Measurements from ENCODE around the gene PTPN6.

The PTPN6 gene

DNA sequence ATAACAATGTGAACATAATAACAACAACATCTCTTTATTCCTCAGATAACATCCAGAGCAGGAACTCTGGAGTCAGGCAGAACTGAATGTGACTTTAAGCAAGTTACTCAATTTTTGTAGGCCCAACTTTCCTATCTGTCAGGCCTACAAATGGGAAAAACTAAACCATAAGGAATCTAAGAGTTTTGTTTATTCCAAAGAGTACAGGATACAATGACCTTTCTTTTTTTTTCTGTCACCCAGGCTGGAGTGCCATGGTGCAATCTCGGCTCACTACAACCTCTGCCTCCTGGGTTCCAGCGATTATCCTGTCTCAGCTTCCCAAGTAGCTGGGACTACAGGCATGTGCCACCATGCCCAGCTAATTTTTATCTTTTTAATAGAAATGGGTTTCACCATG, 57.7 kb downstream of the PTPN6 start:
- no peak overlapping the region for H3K4me3 ChIP-seq (replicated peaks; ENCODE audit: insufficient read depth, low read length)
- H3K27ac ChIP-seq (replicated peaks), result no peak overlapping the region
- no peak for TF ChIP-seq SPI1 (IDR thresholded peaks at IDR 0.05; ENCODE audit: borderline replicate concordance, low read depth)
- no peak for TF ChIP-seq POLR2AphosphoS5 (IDR thresholded peaks at IDR 0.05; ENCODE audit: low read depth)
- TF ChIP-seq, protein P1, sequence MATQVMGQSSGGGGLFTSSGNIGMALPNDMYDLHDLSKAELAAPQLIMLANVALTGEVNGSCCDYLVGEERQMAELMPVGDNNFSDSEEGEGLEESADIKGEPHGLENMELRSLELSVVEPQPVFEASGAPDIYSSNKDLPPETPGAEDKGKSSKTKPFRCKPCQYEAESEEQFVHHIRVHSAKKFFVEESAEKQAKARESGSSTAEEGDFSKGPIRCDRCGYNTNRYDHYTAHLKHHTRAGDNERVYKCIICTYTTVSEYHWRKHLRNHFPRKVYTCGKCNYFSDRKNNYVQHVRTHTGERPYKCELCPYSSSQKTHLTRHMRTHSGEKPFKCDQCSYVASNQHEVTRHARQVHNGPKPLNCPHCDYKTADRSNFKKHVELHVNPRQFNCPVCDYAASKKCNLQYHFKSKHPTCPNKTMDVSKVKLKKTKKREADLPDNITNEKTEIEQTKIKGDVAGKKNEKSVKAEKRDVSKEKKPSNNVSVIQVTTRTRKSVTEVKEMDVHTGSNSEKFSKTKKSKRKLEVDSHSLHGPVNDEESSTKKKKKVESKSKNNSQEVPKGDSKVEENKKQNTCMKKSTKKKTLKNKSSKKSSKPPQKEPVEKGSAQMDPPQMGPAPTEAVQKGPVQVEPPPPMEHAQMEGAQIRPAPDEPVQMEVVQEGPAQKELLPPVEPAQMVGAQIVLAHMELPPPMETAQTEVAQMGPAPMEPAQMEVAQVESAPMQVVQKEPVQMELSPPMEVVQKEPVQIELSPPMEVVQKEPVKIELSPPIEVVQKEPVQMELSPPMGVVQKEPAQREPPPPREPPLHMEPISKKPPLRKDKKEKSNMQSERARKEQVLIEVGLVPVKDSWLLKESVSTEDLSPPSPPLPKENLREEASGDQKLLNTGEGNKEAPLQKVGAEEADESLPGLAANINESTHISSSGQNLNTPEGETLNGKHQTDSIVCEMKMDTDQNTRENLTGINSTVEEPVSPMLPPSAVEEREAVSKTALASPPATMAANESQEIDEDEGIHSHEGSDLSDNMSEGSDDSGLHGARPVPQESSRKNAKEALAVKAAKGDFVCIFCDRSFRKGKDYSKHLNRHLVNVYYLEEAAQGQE (IDR thresholded peaks at IDR 0.05; ENCODE audit: insufficient replicate concordance, low read depth), result no peak
- TF ChIP-seq, protein P2, sequence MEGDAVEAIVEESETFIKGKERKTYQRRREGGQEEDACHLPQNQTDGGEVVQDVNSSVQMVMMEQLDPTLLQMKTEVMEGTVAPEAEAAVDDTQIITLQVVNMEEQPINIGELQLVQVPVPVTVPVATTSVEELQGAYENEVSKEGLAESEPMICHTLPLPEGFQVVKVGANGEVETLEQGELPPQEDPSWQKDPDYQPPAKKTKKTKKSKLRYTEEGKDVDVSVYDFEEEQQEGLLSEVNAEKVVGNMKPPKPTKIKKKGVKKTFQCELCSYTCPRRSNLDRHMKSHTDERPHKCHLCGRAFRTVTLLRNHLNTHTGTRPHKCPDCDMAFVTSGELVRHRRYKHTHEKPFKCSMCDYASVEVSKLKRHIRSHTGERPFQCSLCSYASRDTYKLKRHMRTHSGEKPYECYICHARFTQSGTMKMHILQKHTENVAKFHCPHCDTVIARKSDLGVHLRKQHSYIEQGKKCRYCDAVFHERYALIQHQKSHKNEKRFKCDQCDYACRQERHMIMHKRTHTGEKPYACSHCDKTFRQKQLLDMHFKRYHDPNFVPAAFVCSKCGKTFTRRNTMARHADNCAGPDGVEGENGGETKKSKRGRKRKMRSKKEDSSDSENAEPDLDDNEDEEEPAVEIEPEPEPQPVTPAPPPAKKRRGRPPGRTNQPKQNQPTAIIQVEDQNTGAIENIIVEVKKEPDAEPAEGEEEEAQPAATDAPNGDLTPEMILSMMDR (IDR thresholded peaks at IDR 0.05; ENCODE audit: insufficient read depth, low read length), result no peak
- TF ChIP-seq GABPA (IDR thresholded peaks at IDR 0.05; ENCODE audit: low read depth), result no peak
- no peaks in the 10 kb centered on the region for H3K27me3 ChIP-seq (ENCODE audit: insufficient read depth, poor library complexity, severe bottlenecking)
- DNase-seq (ENCODE audit: low read depth in 1 of 2, low spot score in 1 of 2), result no peak

GRCh38 chr12:7009512-7009911, 58.4 kb downstream of the PTPN6 start:
- no peak for DNase-seq (ENCODE audit: low read depth in 1 of 2, low spot score in 1 of 2)
- TF ChIP-seq SPI1 (IDR thresholded peaks at IDR 0.05; ENCODE audit: borderline replicate concordance, low read depth) (no peak), GABPA (IDR thresholded peaks at IDR 0.05; ENCODE audit: low read depth) (no peak), POLR2AphosphoS5 (IDR thresholded peaks at IDR 0.05; ENCODE audit: low read depth) (no peak)
- TF ChIP-seq, protein P1 (IDR thresholded peaks at IDR 0.05; ENCODE audit: insufficient replicate concordance, low read depth), result no peak
- TF ChIP-seq, protein P2 (IDR thresholded peaks at IDR 0.05; ENCODE audit: insufficient read depth, low read length), result no peak
- no peaks in the 10 kb centered on the region for H3K27me3 ChIP-seq (ENCODE audit: insufficient read depth, poor library complexity, severe bottlenecking)
- no peak overlapping the region for H3K27ac ChIP-seq (replicated peaks)
- H3K4me3 ChIP-seq (replicated peaks; ENCODE audit: insufficient read depth, low read length), result no peak overlapping the region

Small RNA genes lying within 50 kb of the gene (microRNA-seq; reads per million reads assigned to microRNA genes)
- gene MIR141 (46.7 reads per million, percentile 60 among the genes with 10 or more reads in this experiment), gene MIR200C (69.0 reads per million, percentile 65 among the genes with 10 or more reads in this experiment)
